GM18520 (cell line): Measurements from ENCODE around the gene CYSTM1.

ENCODE experiments used
- ATAC-seq: cut with Tn5 transposase; IDR thresholded peaks from one replicate; pipeline ENCODE4 v1.9.1; 2021; ENCODE audit not compliant: unreplicated experiment

Gene CYSTM1

GRCh38 chr5:140174465-140175366 lies at the start of gene CYSTM1:
TSS of gene CYSTM1 (plus strand) at chr5:140175188. CDS start at chr5:140194466, 19,278 bp downstream.
- peak; percentile 91 for ATAC-seq

GRCh38 chr5:140125637-140126036 lies 49.4 kb upstream of the CYSTM1 start, which contains the start of gene IGIP:
TSS of gene IGIP (plus strand) at chr5:140125937. CDS start at chr5:140128477, 2,540 bp downstream.
- ATAC-seq: no peak

GRCh38 chr5:140126315-140127012 lies 48.5 kb upstream of the CYSTM1 start:
- no peak for ATAC-seq

- ATAC-seq: no peak
Measured at GRCh38 chr5:140128376-140128775, 46.6 kb upstream of the CYSTM1 start.

GRCh38 chr5:140130949-140131733 lies 43.8 kb upstream of the CYSTM1 start:
- no peak for ATAC-seq

GRCh38 chr5:140131967-140132409 lies 43.0 kb upstream of the CYSTM1 start:
- no peak for ATAC-seq

- no peak for ATAC-seq
Measured at GRCh38 chr5:140133514-140134167, 41.3 kb upstream of the CYSTM1 start.

- ATAC-seq: no peak
Measured at GRCh38 chr5:140134277-140134935, 40.6 kb upstream of the CYSTM1 start.

- no peak for ATAC-seq
Measured at GRCh38 chr5:140135127-140135526, 39.9 kb upstream of the CYSTM1 start.

GRCh38 chr5:140136624-140137023 lies 38.4 kb upstream of the CYSTM1 start:
- ATAC-seq: no peak

- no peak for ATAC-seq
Measured at GRCh38 chr5:140140435-140140834, 34.6 kb upstream of the CYSTM1 start.

GRCh38 chr5:140141241-140141640 lies 33.7 kb upstream of the CYSTM1 start:
- ATAC-seq: no peak

- no peak for ATAC-seq
Measured at GRCh38 chr5:140142246-140142645, 32.7 kb upstream of the CYSTM1 start.

GRCh38 chr5:140142856-140143255 lies 32.1 kb upstream of the CYSTM1 start:
- ATAC-seq: no peak

- no peak for ATAC-seq
Measured at GRCh38 chr5:140143521-140144258, 31.3 kb upstream of the CYSTM1 start.

GRCh38 chr5:140145256-140145655 lies 29.7 kb upstream of the CYSTM1 start:
- ATAC-seq: no peak

GRCh38 chr5:140145818-140146522 lies 29.0 kb upstream of the CYSTM1 start:
- no peak for ATAC-seq

- no peak for ATAC-seq
Measured at GRCh38 chr5:140146523-140146842, 28.5 kb upstream of the CYSTM1 start.

GRCh38 chr5:140147460-140147859 lies 27.5 kb upstream of the CYSTM1 start:
- ATAC-seq: no peak
